Measurements from ENCODE around the gene FAM174C.

Gene FAM174C

GRCh38 chr19:1263188-1263587 lies 12.1 kb upstream of the FAM174C start:
- no peak for DNase-seq

GRCh38 chr19:1264801-1265614 lies 10.3 kb upstream of the FAM174C start:
- DNase-seq, result no peak

- DNase-seq, result no peak
Measured at GRCh38 chr19:1265615-1266128, 9.7 kb upstream of the FAM174C start.

GRCh38 chr19:1266129-1266915 lies 9.0 kb upstream of the FAM174C start:
- DNase-seq, result peak; percentile 85

- peak; percentile 33 for DNase-seq
Measured at GRCh38 chr19:1266916-1267476, 8.3 kb upstream of the FAM174C start.

GRCh38 chr19:1267477-1268225 lies 7.7 kb upstream of the FAM174C start:
- DNase-seq, result no peak

- DNase-seq, result no peak
Measured at GRCh38 chr19:1268226-1269064, 6.9 kb upstream of the FAM174C start.

GRCh38 chr19:1269065-1269477 lies 6.3 kb upstream of the FAM174C start, which contains the start of gene CIRBP:
Gene CIRBP, plus strand, starts transcription at chr19:1269332. Its CDS starts 1,602 bp downstream, at chr19:1270934.
- DNase-seq, result peak; percentile 98

GRCh38 chr19:1269478-1270212 lies 5.7 kb upstream of the FAM174C start:
- DNase-seq, result peak; percentile 75

- DNase-seq, result no peak
Measured at GRCh38 chr19:1270213-1270853, 5.0 kb upstream of the FAM174C start.

GRCh38 chr19:1270854-1271527 lies 4.3 kb upstream of the FAM174C start:
- DNase-seq, result no peak

GRCh38 chr19:1271528-1272422 lies 3.6 kb upstream of the FAM174C start:
- DNase-seq, result no peak

GRCh38 chr19:1272423-1273262 lies 2.7 kb upstream of the FAM174C start:
- no peak for DNase-seq

- DNase-seq, result no peak
Measured at GRCh38 chr19:1273263-1274041, 1.9 kb upstream of the FAM174C start.

GRCh38 chr19:1274081-1274851 lies 1.1 kb upstream of the FAM174C start:
- no peak for DNase-seq

GRCh38 chr19:1274852-1275259 lies 474 bp upstream of the FAM174C start:
- peak; percentile 60 for DNase-seq
